Right cardiac atrium (tissue), 5 donors: ENCODE data around the gene SIT1. TPM values are rescaled to one million over a fixed set of nuclear protein-coding genes. Genes with fewer than 3 reads are reported as not detected.
"Not testable (repeated sequence)": the region's sequence is repeated elsewhere in the genome, so short reads cannot be mapped to it uniquely, and the experiment has no call there.

Source experiments
- ATAC-seq, 2 donors: fragments of 200-7000 bp; cut with Tn5 transposase; one replicate each; pipeline versions ENCODE4 v1.8.0 to v1.9.1; 2020; ENCODE audit warnings: moderate library complexity in 2 of 2, mild to moderate bottlenecking in 1 of 2
- DNase-seq, 3 donors: peaks; one replicate each; pipeline ENCODE4 v3.0.0-alpha.2; 2020
- H3K27ac ChIP-seq: one replicate; pipeline ENCODE4 v1.5.1; 2013; ENCODE audit warnings: mild to moderate bottlenecking, low read length, control low read depth, moderate library complexity
- H3K27me3 ChIP-seq: one replicate; pipeline ENCODE4 v1.6.1; 2013; ENCODE audit not compliant: control insufficient read depth, insufficient read depth
- H3K4me1 ChIP-seq: one replicate; pipeline ENCODE4 v1.6.1; 2013; ENCODE audit warnings: low read length; ENCODE audit not compliant: control insufficient read depth, insufficient read depth
- H3K4me3 ChIP-seq: one replicate; pipeline ENCODE4 v1.5.1; 2013; ENCODE audit warnings: low read length, control low read depth
- H3K9me3 ChIP-seq: one replicate; pipeline ENCODE4 v1.6.1; 2013; ENCODE audit warnings: low read length; ENCODE audit not compliant: control insufficient read depth
- WGBS: extraction: QIAGEN DNeasy Blood & Tissue Kit; methylation state at CpG from one replicate; pipeline ENCODE4 v1.1.7; 2013; 5-methylcytosine and 5-hydroxymethylcytosine counted together
- intact Hi-C, 4 donors: fragments of 100-400 bp; cut with DNase I; formaldehyde crosslinking; loops; one replicate each; pipeline versions ENCODE4 v1.11.0 to v1.14.0; 2022 to 2023
- polyA plus RNA-seq: library from polyadenylated mRNA; stranded (reverse); fragments of 200-250 nt; gene quantifications from one replicate; pipeline ENCODE4 v1.2.3, GENCODE V29; 2013
- total RNA-seq, 4 donors: library from RNA; stranded (reverse); fragmentation: NEBNext Ultra II Directional; extraction: Animal tissue kit (Norgen Biotek cat#: 25700); gene quantifications; one replicate each; pipeline ENCODE4 v1.2.1, GENCODE V29; 2021
- donor health status: healthy with polysubstance abuse.
- donor health status: DM: no; HTN: yes; CAD: no.
- donor health status: DM: no; HTN: no; CAD: no.
- donor health status: DM: no; HTN: yes; CAD: no; lungs with severe emphysema.
- donor health status: DM: yes; HTN: yes; CAD: no.

The SIT1 gene
- total and polyA plus RNA-seq, 5 donors, result 0.14 to 1.5 (median 0.26) TPM; not detected in 2

DNA sequence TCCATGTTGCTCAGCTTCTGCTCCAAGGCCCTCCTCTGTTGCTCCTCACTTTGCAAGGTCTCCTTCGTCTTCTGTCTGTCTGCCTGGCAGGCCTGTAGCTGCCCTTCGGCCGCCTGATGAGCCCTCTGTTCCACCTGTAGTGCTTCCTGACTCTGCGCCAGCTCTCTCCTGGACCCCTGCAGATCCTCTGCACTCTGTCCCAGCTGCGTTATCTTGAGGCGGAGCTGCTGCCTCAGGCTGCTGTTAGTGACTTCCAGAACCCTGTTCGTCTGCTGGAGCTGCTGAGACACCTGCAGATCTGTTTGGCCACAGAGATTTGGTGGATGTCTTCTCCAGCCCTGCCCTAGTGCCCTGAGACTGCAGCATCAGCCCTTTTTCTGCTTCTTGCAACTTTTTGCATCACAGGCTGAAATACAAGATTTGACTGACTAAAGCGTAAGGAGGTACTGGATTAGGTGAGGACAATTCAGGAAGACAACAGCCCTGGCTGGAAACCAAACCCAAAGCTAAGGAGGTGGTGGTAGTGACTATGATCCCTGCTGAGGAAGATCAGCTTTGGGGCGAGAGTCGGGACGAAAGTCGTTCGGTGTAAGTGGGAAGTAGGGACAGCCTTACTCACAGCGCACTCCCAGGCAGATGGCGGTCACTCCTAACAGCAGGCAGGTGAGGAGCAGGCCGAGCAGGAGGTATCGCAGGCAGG, 34.6 kb downstream of the SIT1 start:
- Histone ChIP-seq H3K4me1 (peaks cover 2% of the 10 kb centered on the region), H3K27ac (no peak overlapping the region), H3K9me3 (no peaks in the 10 kb centered on the region), H3K4me3 (no peak overlapping the region), H3K27me3 (no peaks in the 10 kb centered on the region)
- DNase-seq, result peak in 1 of 3 donors; percentile 28
- 70% methylated on average over 17 of the region's 17 CpGs for WGBS
- ATAC-seq, result peak in 1 of 2 donors; percentile 4
- intact Hi-C loops, result no loop called here

DNA sequence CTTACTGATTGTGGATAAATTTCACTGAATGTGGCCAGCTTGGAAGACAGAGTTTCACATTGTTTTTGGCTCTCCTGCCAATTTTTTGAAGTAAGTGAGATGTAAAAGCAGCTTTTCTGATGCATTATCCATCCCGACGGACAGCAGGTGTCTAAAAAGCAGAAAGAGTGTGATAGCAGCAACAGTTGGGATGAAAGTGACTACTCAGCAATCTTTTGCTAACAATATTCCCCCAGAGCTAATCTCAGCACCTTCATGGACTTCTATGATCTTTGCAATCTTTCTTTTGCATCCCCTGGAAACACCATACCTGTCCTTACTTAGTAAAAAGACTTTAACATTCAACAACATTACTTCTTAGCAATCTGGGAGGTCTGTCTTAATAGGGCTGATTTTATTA, 37.9 kb downstream of the SIT1 start:
- no peak overlapping the region for H3K4me3 ChIP-seq
- intact Hi-C loops, result no loop called here
- no peak overlapping the region for H3K27ac ChIP-seq
- peaks cover 3% of the 10 kb centered on the region for H3K4me1 ChIP-seq
- DNase-seq (no peak), ATAC-seq (no peak)
- no peaks in the 10 kb centered on the region for H3K9me3 ChIP-seq
- no peaks in the 10 kb centered on the region for H3K27me3 ChIP-seq
- whole genome bisulfite sequencing, result 93% methylated on average over 2 of the region's 2 CpGs

GRCh38 chr9:35612066-35612465, 38.7 kb downstream of the SIT1 start:
- H3K4me3 ChIP-seq, ATAC-seq, H3K4me1 ChIP-seq, H3K27ac ChIP-seq, H3K27me3 ChIP-seq, intact Hi-C loops, H3K9me3 ChIP-seq: not testable (repeated sequence)
- WGBS, result 90% methylated on average over 4 of the region's 4 CpGs
- peak in 1 of 3 donors; percentile 30 for DNase-seq

GRCh38 chr9:35611230-35611797, 39.4 kb downstream of the SIT1 start:
- peak in 2 of 3 donors; percentile 45 to 75 for DNase-seq
- WGBS, result 19% methylated on average over 8 of the region's 8 CpGs
- Histone ChIP-seq H3K27me3 (no peaks in the 10 kb centered on the region), H3K4me3 (no peak overlapping the region), H3K27ac (no peak overlapping the region), H3K9me3 (no peaks in the 10 kb centered on the region), H3K4me1 (peaks cover 3% of the 10 kb centered on the region)
- intact Hi-C loops, result no loop called here
- ATAC-seq, result peak; percentile 36 to 58

GRCh38 chr9:35609820-35610163, 40.9 kb downstream of the SIT1 start:
- H3K4me1 ChIP-seq, result peaks cover 3% of the 10 kb centered on the region
- intact Hi-C loops, result no loop called here
- no peaks in the 10 kb centered on the region for H3K27me3 ChIP-seq
- 81% methylated on average over 13 of the region's 13 CpGs for WGBS
- no peak overlapping the region for H3K27ac ChIP-seq
- no peaks in the 10 kb centered on the region for H3K9me3 ChIP-seq
- no peak overlapping the region for H3K4me3 ChIP-seq
- no peak for ATAC-seq
- no peak for DNase-seq

- 89% methylated on average over 31 of the region's 31 CpGs for WGBS
These were observed 41.5 kb downstream of the SIT1 start for GRCh38 chr9:35609001-35609819.

DNA sequence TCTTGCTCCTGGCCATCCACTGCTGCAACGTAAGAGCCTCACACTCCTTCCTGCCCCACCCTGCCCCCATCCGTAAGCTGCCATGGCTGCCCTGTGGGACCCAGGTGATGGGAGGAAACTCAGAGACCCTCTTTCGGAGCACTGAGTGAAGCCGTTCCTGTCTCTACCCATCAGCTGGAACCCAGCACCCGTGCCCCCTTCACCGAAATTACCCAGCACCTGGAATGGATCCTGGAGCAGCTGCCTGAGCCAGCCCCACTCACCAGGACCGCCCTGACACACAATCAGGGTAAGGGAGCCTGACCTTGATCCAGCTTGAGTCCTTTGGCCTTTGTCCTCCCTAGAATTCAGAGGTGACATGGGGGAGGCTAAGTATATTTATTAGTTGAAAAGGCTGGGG, 42.5 kb downstream of the SIT1 start:
- ATAC-seq (no peak), DNase-seq (peak in 1 of 3 donors; percentile 22)
- no peaks in the 10 kb centered on the region for H3K9me3 ChIP-seq
- intact Hi-C loops, result no loop called here
- H3K4me3 ChIP-seq, result no peak overlapping the region
- H3K27me3 ChIP-seq, result no peaks in the 10 kb centered on the region
- H3K27ac ChIP-seq, result no peak overlapping the region
- H3K4me1 ChIP-seq, result peaks cover 3% of the 10 kb centered on the region
- 83% methylated on average over 7 of the region's 7 CpGs for WGBS

More at GRCh38 chr9:35609001-35609819, 41.5 kb downstream of the SIT1 start:
- Histone ChIP-seq H3K9me3 (no peaks in the 10 kb centered on the region), H3K4me3 (no peak overlapping the region), H3K4me1 (peaks cover 3% of the 10 kb centered on the region), H3K27ac (no peak overlapping the region), H3K27me3 (no peaks in the 10 kb centered on the region)
- intact Hi-C loops, result no loop called here
- no peak for ATAC-seq
- DNase-seq, result peak; percentile 38 to 65 (median 60)

DNA sequence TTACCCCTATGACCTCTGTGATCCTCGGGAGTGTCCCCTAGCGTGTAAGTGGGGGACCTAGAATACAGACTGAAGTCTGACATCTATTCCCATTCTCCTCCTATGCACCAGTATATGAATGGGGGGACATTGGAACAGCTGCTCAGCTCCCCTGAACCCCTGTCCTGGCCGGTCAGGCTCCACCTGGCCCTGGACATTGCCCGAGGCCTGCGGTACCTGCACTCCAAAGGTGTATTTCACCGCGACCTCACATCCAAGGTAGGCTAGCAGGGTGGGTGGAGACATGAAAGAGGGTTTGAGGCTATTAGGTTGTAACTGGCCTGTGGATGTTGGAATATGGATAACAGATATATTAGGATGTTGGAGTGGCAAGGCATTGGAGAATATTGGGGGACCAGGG, 44.0 kb downstream of the SIT1 start:
- DNase-seq (no peak), ATAC-seq (no peak)
- H3K27me3 ChIP-seq, result no peaks in the 10 kb centered on the region
- 90% methylated on average over 7 of the region's 7 CpGs for WGBS
- H3K27ac ChIP-seq, result no peak overlapping the region
- intact Hi-C loops, result no loop called here
- no peaks in the 10 kb centered on the region for H3K9me3 ChIP-seq
- H3K4me3 ChIP-seq, result no peak overlapping the region
- H3K4me1 ChIP-seq, result peaks cover 3% of the 10 kb centered on the region

- ATAC-seq, result no peak
These were observed 44.6 kb downstream of the SIT1 start for GRCh38 chr9:35606138-35606504.

GRCh38 chr9:35605351-35606137, 45.2 kb downstream of the SIT1 start:
- peak overlapping the region; percentile 45 for H3K27ac ChIP-seq
- no peak for ATAC-seq
- WGBS, result under 1% methylated on average over 76 of the region's 76 CpGs

More at GRCh38 chr9:35606138-35606504, 44.6 kb downstream of the SIT1 start:
- H3K4me3 ChIP-seq, result peak overlapping the region; percentile 98
- DNase-seq, result no peak
- H3K9me3 ChIP-seq, result no peaks in the 10 kb centered on the region
- H3K27me3 ChIP-seq, result no peaks in the 10 kb centered on the region
- peaks cover under 1% of the 10 kb centered on the region for H3K4me1 ChIP-seq
- intact Hi-C loops, result no loop called here
- 6% methylated on average over 5 of the region's 5 CpGs for WGBS
- no peak overlapping the region for H3K27ac ChIP-seq

More at GRCh38 chr9:35605351-35606137, 45.2 kb downstream of the SIT1 start:
- Histone ChIP-seq H3K4me3 (peak overlapping the region; percentile 98), H3K9me3 (no peaks in the 10 kb centered on the region), H3K27me3 (no peaks in the 10 kb centered on the region), H3K4me1 (no peaks in the 10 kb centered on the region)
- intact Hi-C loops, result no loop called here
- peak; percentile 43 to 74 (median 69) for DNase-seq
